HepG2 (cell line): ENCODE data around the gene TAS1R1. TPM values are rescaled to one million over a fixed set of nuclear protein-coding genes. Genes with fewer than 3 reads are reported as not detected.

ENCODE experiments used
- ATAC-seq: fragments of 200-7000 bp; cut with Tn5 transposase; 3 replicates; pipeline ENCODE4 v1.9.1; 2020; ENCODE audit warnings: mild to moderate bottlenecking, moderate library complexity
- BruUV-seq: library from RNA; stranded (reverse); fragments of 400-500 nt; replicated peaks from 2 replicates; lab custom pipeline; 2021; lab: Mats Ljungman, UMichigan
- CTCF ChIA-PET: fragments of 300-600 bp; formaldehyde crosslinking; extraction: SDS; loops from one replicate; lab custom pipeline; 2021; ENCODE audit warnings: low total read pairs, inconsistent platforms, low intra/inter-chr PET ratio; lab: Yijun Ruan, JAX
- POLR2A ChIA-PET: fragments of 350-600 bp; sonication (Branson Sonifier 250); formaldehyde crosslinking; loops from one replicate; lab custom pipeline; 2020; ENCODE audit warnings: antibody characterized with exemption, inconsistent platforms; lab: Yijun Ruan, JAX
- DNase-seq: peaks from one replicate; pipeline ENCODE4 v3.0.0-alpha.2; 2015; ENCODE audit warnings: low spot score
- FAIRE-seq: peaks from 3 replicates; lab custom pipeline; 2011; peaks lifted over from hg19 to GRCh38; lab: Jason Lieb, UNC
- H2AFZ ChIP-seq: one replicate; pipeline ENCODE4 v1.6.1; 2011; ENCODE audit warnings: low read length, inconsistent platforms
- H3K27ac ChIP-seq: fragments of 300-600 bp; 3 replicates; pipeline ENCODE4 v1.8.0; 2011; ENCODE audit warnings: mixed run types, mild to moderate bottlenecking, mixed read lengths, low read length, inconsistent platforms; ENCODE audit not compliant: insufficient read depth; ENCODE audit errors: extremely low read length
- H3K27me3 ChIP-seq, 2 experiments: fragments of 200-600 bp in 1 of 2; 2 replicates in 1 of 2; 3 replicates in 1 of 2; pipeline versions ENCODE4 v1.6.0 to v1.8.0; 2011; ENCODE audit warnings: low read length in 2 of 2, mild to moderate bottlenecking in 2 of 2, moderate library complexity in 2 of 2, inconsistent platforms in 1 of 2; ENCODE audit not compliant: insufficient read depth in 2 of 2, control insufficient read depth in 1 of 2
- H3K36me3 ChIP-seq, 2 experiments: fragments of 200-600 bp in 1 of 2; replicated peaks in 1 of 2; 2 replicates in 1 of 2; 3 replicates in 1 of 2; pipeline versions ENCODE4 v1.5.1 to v1.8.0; 2011; ENCODE audit warnings: low read length in 2 of 2, inconsistent platforms in 1 of 2; ENCODE audit not compliant: insufficient read depth in 2 of 2, control insufficient read depth in 1 of 2
- H3K4me1 ChIP-seq: 2 replicates; pipeline ENCODE4 v1.5.1; 2012; ENCODE audit warnings: low read length, inconsistent platforms; ENCODE audit not compliant: insufficient read depth
- H3K4me2 ChIP-seq: 2 replicates; pipeline ENCODE4 v1.6.0; 2011; ENCODE audit warnings: low read depth, low read length, inconsistent platforms
- H3K4me3 ChIP-seq, 3 experiments: fragments of 200-600 bp in 1 of 3; sonication (generic), shearing (Covaris generic) in 1 of 3; replicated peaks in 1 of 3; 2 replicates each; pipeline ENCODE4 v1.5.1; 2011 to 2016; ENCODE audit warnings: low read length in 3 of 3, inconsistent platforms in 2 of 3, low read depth in 2 of 3, mild to moderate bottlenecking in 2 of 3, control low read depth in 1 of 3, mixed read lengths in 1 of 3; ENCODE audit not compliant: insufficient read depth in 1 of 3
- H3K79me2 ChIP-seq: one replicate; pipeline ENCODE4 v1.6.1; 2011; ENCODE audit warnings: low read length, inconsistent platforms; ENCODE audit not compliant: insufficient read depth
- H3K9ac ChIP-seq: 2 replicates; pipeline ENCODE4 v1.6.0; 2011; ENCODE audit warnings: mild to moderate bottlenecking, low read depth, low read length, inconsistent platforms; ENCODE audit not compliant: insufficient read depth
- H3K9me3 ChIP-seq: 2 replicates; pipeline ENCODE4 v1.5.1; 2012; ENCODE audit warnings: mild to moderate bottlenecking, low read length
- H4K20me1 ChIP-seq: 2 replicates; pipeline ENCODE4 v1.6.0; 2011; ENCODE audit warnings: inconsistent platforms, mild to moderate bottlenecking, low read length, moderate library complexity; ENCODE audit not compliant: insufficient read depth
- BCL3 ChIP-seq: sonication (generic); formaldehyde crosslinking; IDR thresholded peaks from 2 replicates; pipeline ENCODE4 v1.5.1; 2020; ENCODE audit warnings: mild to moderate bottlenecking, missing genetic modification reagents, moderate library complexity
- HHEX ChIP-seq: IDR thresholded peaks from 2 replicates; pipeline ENCODE4 v1.6.1; 2016; ENCODE audit warnings: control low read depth
- KAT7 ChIP-seq: IDR thresholded peaks from 2 replicates; pipeline ENCODE4 v1.6.1; 2018; ENCODE audit warnings: borderline replicate concordance, missing compliant biosample characterization
- SALL1 ChIP-seq: sonication (generic); formaldehyde crosslinking; IDR thresholded peaks from 2 replicates; pipeline ENCODE4 v1.8.0; 2022; ENCODE audit warnings: mild to moderate bottlenecking, missing genetic modification reagents
- SALL2 ChIP-seq: sonication (generic); formaldehyde crosslinking; IDR thresholded peaks from 2 replicates; pipeline ENCODE4 v1.8.1; 2023; ENCODE audit warnings: mild to moderate bottlenecking, missing genetic modification reagents, inconsistent platforms
- SMARCE1 ChIP-seq: fragments of 450-650 bp; IDR thresholded peaks from 2 replicates; pipeline ENCODE4 v1.6.1; 2017; ENCODE audit warnings: borderline replicate concordance
- SP1 ChIP-seq, 2 experiments: fragments of 450-650 bp in 1 of 2; sonication (generic) in 1 of 2; formaldehyde crosslinking in 1 of 2; IDR thresholded peaks; 2 replicates each; pipeline versions ENCODE4 v1.4.0 to v1.6.1; 2016 to 2020; ENCODE audit warnings: missing genetic modification reagents in 1 of 2
- STAT6 ChIP-seq: sonication (generic); formaldehyde crosslinking; IDR thresholded peaks from 2 replicates; pipeline ENCODE4 v1.4.0; 2020; ENCODE audit warnings: missing genetic modification reagents, mild to moderate bottlenecking, borderline replicate concordance
- ZFP1 ChIP-seq: IDR thresholded peaks from 2 replicates; pipeline ENCODE4 v1.6.1; 2016
- ZFP91 ChIP-seq: sonication (generic); formaldehyde crosslinking; IDR thresholded peaks from 2 replicates; pipeline ENCODE4 v1.9.0; 2022; ENCODE audit warnings: missing genetic modification reagents, mild to moderate bottlenecking, borderline replicate concordance
- ZMYM2 ChIP-seq: sonication (generic); formaldehyde crosslinking; IDR thresholded peaks from 2 replicates; pipeline ENCODE4 v1.8.0; 2022; ENCODE audit warnings: mild to moderate bottlenecking, missing genetic modification reagents
- ZMYM4 ChIP-seq: sonication (generic); formaldehyde crosslinking; IDR thresholded peaks from 2 replicates; pipeline ENCODE4 v1.8.1; 2023; ENCODE audit warnings: mild to moderate bottlenecking, missing genetic modification reagents
- ZNF24 ChIP-seq: fragments of 450-650 bp; IDR thresholded peaks from 2 replicates; pipeline ENCODE4 v1.6.1; 2017; ENCODE audit warnings: antibody characterized with exemption, mild to moderate bottlenecking
- ZNF7 ChIP-seq: IDR thresholded peaks from 2 replicates; pipeline ENCODE4 v1.6.1; 2016; ENCODE audit warnings: missing biosample characterization, missing genetic modification reagents
- ZNF788 ChIP-seq: sonication (generic); formaldehyde crosslinking; IDR thresholded peaks from 2 replicates; pipeline ENCODE4 v1.5.0; 2020; ENCODE audit warnings: mild to moderate bottlenecking, missing genetic modification reagents, borderline replicate concordance
- WGBS: methylation state at CpG from one replicate; pipeline ENCODE4 v1.1.6; 2017; ENCODE audit warnings: low lambda C conversion rate; 5-methylcytosine and 5-hydroxymethylcytosine counted together
- in situ Hi-C: cut with HindIII; loops from 2 replicates; pipeline ENCODE4 v1.10.0; 2017; ENCODE audit warnings: low pct_unique_long_range_greater_than_20kb; ENCODE audit not compliant: extremely low pct_ligation_motif_present
- intact Hi-C: fragments of 100-400 bp; cut with micrococcal nuclease; formaldehyde crosslinking; loops from one replicate; pipeline ENCODE4 v1.10.0; 2022; ENCODE audit not compliant: unreplicated experiment
- polyA plus RNA-seq, 8 experiments: library from polyadenylated mRNA; depleted of rRNA in 3 of 8; stranded (reverse) in 7 of 8; unstranded in 1 of 8; fragments of >200 nt; fragmentation: Illumina TruSeq in 4 of 8; extraction: Trizol in 4 of 8; gene quantifications; 2 replicates each; pipeline versions ENCODE4 v1.2.1 to v1.2.3, GENCODE V29; 2011 to 2016; ENCODE audit warnings: low read depth in 4 of 8, missing spikeins in 1 of 8, mixed read lengths in 1 of 8; ENCODE audit not compliant: insufficient read depth in 1 of 8
- total RNA-seq, 5 experiments: library from RNA; depleted of rRNA; stranded (reverse); fragments of >200 nt; fragmentation: Illumina TruSeq; extraction: Trizol; gene quantifications; 2 replicates each; pipeline ENCODE4 v1.2.3, GENCODE V29; 2016; ENCODE audit warnings: low read depth in 1 of 5
- TF ChIP-seq, protein P1 (sequence below): sonication (generic); formaldehyde crosslinking; IDR thresholded peaks from 2 replicates; pipeline ENCODE4 v1.5.0; 2020; ENCODE audit warnings: mild to moderate bottlenecking, missing genetic modification reagents

TAS1R1 gene
- total and polyA plus RNA-seq, 2 of the 13 experiments (the other 11 are each of a cell fraction or from before 2014, with no cell fraction given), result 1.4 to 1.6 TPM

DNA sequence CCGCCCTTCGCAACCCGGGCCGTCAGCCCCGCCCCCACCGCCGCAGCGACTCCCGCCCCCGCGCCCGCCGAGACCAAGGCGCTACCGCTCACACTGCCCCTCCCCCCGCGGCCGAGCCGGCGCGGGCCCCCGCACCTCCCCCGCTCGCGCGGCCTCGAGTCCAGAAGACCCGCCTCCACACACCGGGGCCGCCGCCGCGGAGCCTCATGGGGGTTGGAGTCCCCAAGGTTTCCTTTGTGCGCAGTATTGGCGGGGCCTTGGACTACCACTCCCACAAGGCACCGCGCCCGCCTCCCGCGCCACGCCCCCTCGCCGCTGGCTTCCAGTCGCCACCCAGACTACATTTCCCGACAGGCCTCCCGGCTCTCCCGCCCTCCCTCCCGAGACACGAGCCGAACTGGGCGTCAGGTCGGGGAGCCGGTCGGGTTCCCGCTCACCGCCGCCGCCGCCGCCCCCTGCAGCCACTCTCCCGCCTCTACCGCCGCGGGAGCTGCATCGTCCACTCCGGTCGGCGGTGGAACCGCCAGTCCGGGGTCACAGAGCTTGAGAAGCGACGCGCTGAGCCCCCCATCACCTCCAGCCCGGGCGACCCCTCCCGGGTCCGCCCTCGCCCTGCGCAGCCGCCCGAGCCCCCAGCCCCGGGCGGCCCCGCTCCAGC, 58.4 kb downstream of the TAS1R1 start, which contains the start of gene PHF13:
Gene PHF13 (plus strand): TSS at position 371 of the 658 bp plus-strand sequence. CDS start 336 bp downstream, outside the sequence.
- H3K27me3 ChIP-seq, result no peaks in the 10 kb centered on the region; a peak in 1 of 5 replicates
- no peaks in the 10 kb centered on the region; the same call in 1 of the 2 replicates for H4K20me1 ChIP-seq
- H2AFZ ChIP-seq, result no peak within 1 kb of the TSS
- 0% methylated on average over 7 of the region's 84 CpGs for WGBS
- H3K79me2 ChIP-seq, result peaks cover 27% of the 10 kb centered on the region
- DNase-seq (peak; percentile 97), FAIRE-seq (peak; percentile 36), ATAC-seq (peak; percentile 92)
- no TSS peak for BruUV-seq
- peak within 1 kb of the TSS; percentile 87 for H3K4me2 ChIP-seq
- peaks cover 0 to 19% of the 10 kb centered on the region in 2 experiments; a peak in 2 of 5 replicates for H3K36me3 ChIP-seq
- peak within 1 kb of the TSS; percentile 84 to 97 (median 92) for H3K4me3 ChIP-seq
- in situ Hi-C loops (no loop called here), intact Hi-C loops (loop anchor here (1.0 kb wide), 1 partner anchor 9 kb away; no protein-coding TSS in a partner anchor)
- CTCF ChIA-PET, result no interaction called here
- peak within 1 kb of the TSS; percentile 87 for H3K27ac ChIP-seq
- POLR2A ChIA-PET, result interaction anchor here (5.6 kb wide), 1 partner anchor 12 kb away, joined by 60 read pairs; the partner anchor contains the start of gene KLHL21
- H3K9ac ChIP-seq, result peak within 1 kb of the TSS; percentile 80
- H3K9me3 ChIP-seq, result no peaks in the 10 kb centered on the region
- H3K4me1 ChIP-seq, result peaks cover 46% of the 10 kb centered on the region
- TF ChIP-seq, protein P1, sequence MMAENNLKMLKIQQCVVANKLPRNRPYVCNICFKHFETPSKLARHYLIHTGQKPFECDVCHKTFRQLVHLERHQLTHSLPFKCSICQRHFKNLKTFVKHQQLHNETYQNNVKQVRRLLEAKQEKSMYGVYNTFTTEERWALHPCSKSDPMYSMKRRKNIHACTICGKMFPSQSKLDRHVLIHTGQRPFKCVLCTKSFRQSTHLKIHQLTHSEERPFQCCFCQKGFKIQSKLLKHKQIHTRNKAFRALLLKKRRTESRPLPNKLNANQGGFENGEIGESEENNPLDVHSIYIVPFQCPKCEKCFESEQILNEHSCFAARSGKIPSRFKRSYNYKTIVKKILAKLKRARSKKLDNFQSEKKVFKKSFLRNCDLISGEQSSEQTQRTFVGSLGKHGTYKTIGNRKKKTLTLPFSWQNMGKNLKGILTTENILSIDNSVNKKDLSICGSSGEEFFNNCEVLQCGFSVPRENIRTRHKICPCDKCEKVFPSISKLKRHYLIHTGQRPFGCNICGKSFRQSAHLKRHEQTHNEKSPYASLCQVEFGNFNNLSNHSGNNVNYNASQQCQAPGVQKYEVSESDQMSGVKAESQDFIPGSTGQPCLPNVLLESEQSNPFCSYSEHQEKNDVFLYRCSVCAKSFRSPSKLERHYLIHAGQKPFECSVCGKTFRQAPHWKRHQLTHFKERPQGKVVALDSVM (CRISPR knock-in tag), result no peak
- TF ChIP-seq ZFP1 (no peak), STAT6 (CRISPR knock-in tag) (no peak), ZNF24 (no peak), BCL3 (CRISPR knock-in tag) (0 out of 2 replicates have a peak, but pooled peaks have one; percentile 43), ZNF7 (CRISPR knock-in tag) (no peak), SMARCE1 (no peak), ZNF788 (0 out of 2 replicates have a peak, but pooled peaks have one; percentile 31), KAT7 (CRISPR knock-in tag) (no peak; the same call in 1 of the 2 replicates), ZFP91 (no peak), SP1 (IDR thresholded peaks at IDR 0.05) (no peak), SP1 (CRISPR knock-in tag; IDR thresholded peaks at IDR 0.05) (peak; percentile 96), SALL2 (peak; percentile 61; the same call in 1 of the 2 replicates), SALL1 (CRISPR knock-in tag) (no peak), ZMYM2 (CRISPR knock-in tag) (no peak), ZMYM4 (peak; percentile 31; the same call in 1 of the 2 replicates), HHEX (CRISPR knock-in tag) (no peak)
